ENCODE data around the gene VTI1A. TPM values are rescaled to one million over a fixed set of nuclear protein-coding genes. Genes with fewer than 3 reads are reported as not detected.

Gene VTI1A
- total RNA-seq, 1 donor from 2014 or later, result 34.2 TPM

DNA sequence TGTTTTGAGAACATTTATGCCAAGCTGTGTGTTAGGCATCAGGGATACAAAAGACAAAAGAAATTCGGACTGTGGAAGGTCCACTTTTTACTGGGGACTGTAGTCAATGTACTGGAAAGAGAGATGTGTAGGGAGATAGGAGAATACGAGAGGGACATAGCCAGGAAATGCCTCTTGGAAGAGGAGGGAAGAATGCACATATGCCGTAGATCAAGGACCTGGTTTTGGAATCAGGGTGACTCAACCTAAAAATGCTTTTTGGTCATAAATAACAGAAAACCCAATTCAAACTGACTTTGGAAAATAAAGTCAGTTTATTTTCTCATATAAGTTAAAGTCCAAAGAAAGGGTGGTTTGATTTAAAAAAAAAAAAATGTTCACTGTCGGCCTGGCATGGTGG lies 362.7 kb downstream of the VTI1A start:
- H3K27me3 Mint-ChIP-seq (ENCODE audit: low read depth), result no peaks in the 10 kb centered on the region
- H3K27ac Mint-ChIP-seq (ENCODE audit: unreplicated experiment), result no peak overlapping the region
- no peak for DNase-seq (ENCODE audit: low read depth, low spot score)
- H3K9me3 Mint-ChIP-seq, result no peaks in the 10 kb centered on the region
- no peak overlapping the region for H3K4me3 Mint-ChIP-seq
- H3K4me1 Mint-ChIP-seq, result peaks cover 65% of the 10 kb centered on the region
- TF ChIP-seq, protein P1, sequence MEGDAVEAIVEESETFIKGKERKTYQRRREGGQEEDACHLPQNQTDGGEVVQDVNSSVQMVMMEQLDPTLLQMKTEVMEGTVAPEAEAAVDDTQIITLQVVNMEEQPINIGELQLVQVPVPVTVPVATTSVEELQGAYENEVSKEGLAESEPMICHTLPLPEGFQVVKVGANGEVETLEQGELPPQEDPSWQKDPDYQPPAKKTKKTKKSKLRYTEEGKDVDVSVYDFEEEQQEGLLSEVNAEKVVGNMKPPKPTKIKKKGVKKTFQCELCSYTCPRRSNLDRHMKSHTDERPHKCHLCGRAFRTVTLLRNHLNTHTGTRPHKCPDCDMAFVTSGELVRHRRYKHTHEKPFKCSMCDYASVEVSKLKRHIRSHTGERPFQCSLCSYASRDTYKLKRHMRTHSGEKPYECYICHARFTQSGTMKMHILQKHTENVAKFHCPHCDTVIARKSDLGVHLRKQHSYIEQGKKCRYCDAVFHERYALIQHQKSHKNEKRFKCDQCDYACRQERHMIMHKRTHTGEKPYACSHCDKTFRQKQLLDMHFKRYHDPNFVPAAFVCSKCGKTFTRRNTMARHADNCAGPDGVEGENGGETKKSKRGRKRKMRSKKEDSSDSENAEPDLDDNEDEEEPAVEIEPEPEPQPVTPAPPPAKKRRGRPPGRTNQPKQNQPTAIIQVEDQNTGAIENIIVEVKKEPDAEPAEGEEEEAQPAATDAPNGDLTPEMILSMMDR (conservative IDR thresholded peaks at IDR 0.05), result no peak
- H3K36me3 Mint-ChIP-seq (ENCODE audit: low read depth), result peaks cover 10% of the 10 kb centered on the region

DNA sequence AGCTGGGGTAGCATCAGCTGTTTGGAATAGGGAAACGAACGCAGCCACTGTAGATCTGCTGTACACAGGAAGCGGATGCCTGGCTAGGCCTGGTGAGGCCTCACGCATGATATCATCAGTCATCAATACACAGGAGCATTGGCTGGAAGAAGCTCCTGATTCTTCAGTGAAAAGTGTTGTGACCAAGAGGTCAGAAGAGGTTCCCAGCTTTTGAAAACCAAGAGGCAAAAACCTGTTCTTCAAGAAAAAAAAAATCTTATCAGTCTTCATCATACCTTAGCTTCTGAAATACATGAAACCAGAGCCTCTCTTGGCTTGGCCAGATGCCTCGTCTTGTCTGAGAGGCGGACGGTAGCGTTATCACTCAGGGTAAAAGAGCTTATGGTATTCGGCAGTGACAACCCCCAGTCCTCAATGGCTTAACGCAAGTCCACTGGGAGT lies 363.7 kb downstream of the VTI1A start:
- Mint-ChIP-seq H3K27ac (ENCODE audit: unreplicated experiment) (no peak overlapping the region), H3K27me3 (ENCODE audit: low read depth) (no peaks in the 10 kb centered on the region), H3K4me3 (no peak overlapping the region), H3K9me3 (no peaks in the 10 kb centered on the region), H3K36me3 (ENCODE audit: low read depth) (peaks cover 10% of the 10 kb centered on the region), H3K4me1 (peaks cover 70% of the 10 kb centered on the region)
- DNase-seq (ENCODE audit: low read depth, low spot score), result no peak
- TF ChIP-seq, protein P1 (conservative IDR thresholded peaks at IDR 0.05), result no peak

- peaks cover 78% of the 10 kb centered on the region for H3K4me1 Mint-ChIP-seq
- peak overlapping the region; percentile 69 for H3K4me3 Mint-ChIP-seq
- TF ChIP-seq, protein P1 (conservative IDR thresholded peaks at IDR 0.05), result no peak
- no peaks in the 10 kb centered on the region for H3K9me3 Mint-ChIP-seq
- peak overlapping the region; percentile 94 for H3K27ac Mint-ChIP-seq (ENCODE audit: unreplicated experiment)
- no peak for DNase-seq (ENCODE audit: low read depth, low spot score)
- peaks cover 9% of the 10 kb centered on the region for H3K36me3 Mint-ChIP-seq (ENCODE audit: low read depth)
- H3K27me3 Mint-ChIP-seq (ENCODE audit: low read depth), result no peaks in the 10 kb centered on the region
Observed at GRCh38 chr10:112811741-112812551, 364.9 kb downstream of the VTI1A start.

DNA sequence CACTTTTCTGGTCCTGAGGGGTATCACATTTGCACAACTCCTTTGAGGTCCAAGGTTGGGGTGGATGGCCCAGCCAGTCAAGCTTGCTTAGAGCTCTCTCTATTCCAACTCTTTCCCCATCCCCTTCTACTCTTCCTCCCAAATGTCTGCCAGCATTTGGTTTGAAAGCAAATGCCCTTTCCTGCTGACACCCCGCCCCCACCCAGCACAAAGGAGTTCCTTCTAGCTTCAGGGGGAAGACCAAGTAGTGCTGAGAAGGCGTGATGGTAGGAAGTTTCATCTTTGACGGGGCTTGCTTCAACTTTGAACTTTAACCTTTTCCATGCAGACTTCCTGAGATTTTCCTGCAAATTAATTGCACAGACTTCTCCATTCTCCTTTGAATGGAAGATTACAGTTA lies 365.6 kb downstream of the VTI1A start:
- Mint-ChIP-seq H3K36me3 (ENCODE audit: low read depth) (peaks cover 5% of the 10 kb centered on the region), H3K27ac (ENCODE audit: unreplicated experiment) (peak overlapping the region; percentile 94), H3K27me3 (ENCODE audit: low read depth) (no peaks in the 10 kb centered on the region), H3K4me3 (peak overlapping the region; percentile 44), H3K9me3 (no peaks in the 10 kb centered on the region), H3K4me1 (peaks cover 80% of the 10 kb centered on the region)
- DNase-seq (ENCODE audit: low read depth, low spot score), result no peak
- TF ChIP-seq, protein P1 (conservative IDR thresholded peaks at IDR 0.05), result no peak

- peaks cover 84% of the 10 kb centered on the region for H3K4me1 Mint-ChIP-seq
- DNase-seq (ENCODE audit: low read depth, low spot score), result no peak
- H3K4me3 Mint-ChIP-seq, result no peak overlapping the region
- H3K36me3 Mint-ChIP-seq (ENCODE audit: low read depth), result peaks cover 2% of the 10 kb centered on the region
- H3K9me3 Mint-ChIP-seq, result no peaks in the 10 kb centered on the region
- TF ChIP-seq, protein P1 (conservative IDR thresholded peaks at IDR 0.05), result no peak
- peak overlapping the region; percentile 88 for H3K27ac Mint-ChIP-seq (ENCODE audit: unreplicated experiment)
- H3K27me3 Mint-ChIP-seq (ENCODE audit: low read depth), result no peaks in the 10 kb centered on the region
Observed at GRCh38 chr10:112813866-112814591, 367.0 kb downstream of the VTI1A start.

All from neural crest cell (in vitro differentiated cells).